ENCODE data around the gene LDHAL6A.

GRCh38 chr11:18501629-18502028, 46.0 kb downstream of the LDHAL6A start:
- TF ChIP-seq EP300 (IDR thresholded peaks at IDR 0.05), result no peak
- no peak for TF ChIP-seq CTCF (IDR thresholded peaks at IDR 0.05)
- TF ChIP-seq POLR2A (IDR thresholded peaks at IDR 0.05), result no peak
- TF ChIP-seq POLR2AphosphoS5 (IDR thresholded peaks at IDR 0.05), result no peak

Measured in sigmoid colon (tissue), 4 donors.